Spinal cord (tissue), 10 donors: ENCODE measurements around the gene HHIPL1. TPM values are rescaled to one million over a fixed set of nuclear protein-coding genes. Genes with fewer than 3 reads are reported as not detected.

Experiments
- DNase-seq, 6 donors: peaks; one replicate each; pipeline versions ENCODE4 v3.0.0 to v3.0.0-alpha.2; 2013 to 2015; ENCODE audit warnings: low spot score in 6 of 6, low read depth in 4 of 6
- H3K27ac ChIP-seq: one replicate; pipeline ENCODE4 v1.5.1; 2013; ENCODE audit warnings: low read depth, low read length, control low read depth
- H3K27me3 ChIP-seq: one replicate; pipeline ENCODE4 v1.6.1; 2013; ENCODE audit warnings: low read length; ENCODE audit not compliant: control insufficient read depth, insufficient read depth
- H3K36me3 ChIP-seq: one replicate; pipeline ENCODE4 v1.6.1; 2013; ENCODE audit warnings: low read length; ENCODE audit not compliant: control insufficient read depth, insufficient read depth
- H3K4me1 ChIP-seq: one replicate; pipeline ENCODE4 v1.6.1; 2013; ENCODE audit warnings: low read length; ENCODE audit not compliant: control insufficient read depth, insufficient read depth
- H3K4me3 ChIP-seq: one replicate; pipeline ENCODE4 v1.5.1; 2013; ENCODE audit warnings: low read depth, low read length, control low read depth
- H3K9me3 ChIP-seq: one replicate; pipeline ENCODE4 v1.6.1; 2013; ENCODE audit warnings: low read length; ENCODE audit not compliant: control insufficient read depth, insufficient read depth
- WGBS: methylation state at CpG from one replicate; pipeline ENCODE4 v1.1.5; 2013; ENCODE audit warnings: missing lambda C conversion rate; ENCODE audit not compliant: insufficient coverage; 5-methylcytosine and 5-hydroxymethylcytosine counted together
- polyA plus RNA-seq, 2 donors: library from polyadenylated mRNA; unstranded; fragments of 120-200 nt; gene quantifications; one replicate each; pipeline ENCODE4 v1.2.1, GENCODE V29; 2013; ENCODE audit not compliant: insufficient read length in 2 of 2
- total RNA-seq, 2 donors: library from RNA; depleted of rRNA in 1 of 2; stranded (reverse); fragments of 120-200 nt in 1 of 2; fragments of >200 nt in 1 of 2; gene quantifications; one replicate each; pipeline versions ENCODE4 v1.2.3 to v1.2.4, GENCODE V29; 2013 to 2014
- donor health status: healthy.

Gene HHIPL1
- total and polyA plus RNA-seq, 4 donors, result 4.8 to 6.2 (median 5.4) TPM

GRCh38 chr14:99645545-99646505, 896 bp downstream of the HHIPL1 start:
- H3K27ac ChIP-seq, result no peak overlapping the region
- no peak for DNase-seq
- WGBS, result 49% methylated on average over 25 of the region's 32 CpGs
- H3K4me3 ChIP-seq, result peak overlapping the region; percentile 6
- H3K4me1 ChIP-seq, result peaks cover 19% of the 10 kb centered on the region
- H3K27me3 ChIP-seq, result peaks cover 13% of the 10 kb centered on the region
- no peaks in the 10 kb centered on the region for H3K9me3 ChIP-seq
- peaks cover 6% of the 10 kb centered on the region for H3K36me3 ChIP-seq

DNA sequence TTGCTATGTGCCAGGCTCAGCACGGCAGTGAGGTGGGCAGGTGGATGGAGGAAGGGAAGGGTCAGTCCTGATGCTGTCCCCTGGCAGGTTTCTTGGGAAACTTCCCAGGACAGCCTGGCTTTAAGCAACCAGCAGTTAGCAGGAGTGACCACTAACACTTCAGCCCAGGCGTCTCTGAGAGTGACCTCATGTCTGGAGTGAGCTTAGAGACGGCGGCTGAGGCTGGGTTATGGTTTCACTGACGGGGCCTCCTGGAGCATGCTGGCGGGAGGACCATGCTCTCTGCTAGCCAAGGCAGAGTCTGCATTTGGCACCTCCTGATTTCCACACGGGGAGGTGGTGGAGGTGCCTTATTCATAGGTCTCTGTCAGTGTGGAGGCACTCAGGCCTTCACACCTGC, 2.5 kb downstream of the HHIPL1 start:
- Histone ChIP-seq H3K27ac (no peak overlapping the region), H3K27me3 (peaks cover 13% of the 10 kb centered on the region), H3K36me3 (peaks cover 9% of the 10 kb centered on the region), H3K4me3 (no peak overlapping the region), H3K4me1 (peaks cover 19% of the 10 kb centered on the region), H3K9me3 (no peaks in the 10 kb centered on the region)
- WGBS, result 80% methylated on average over 7 of the region's 7 CpGs
- DNase-seq, result no peak

DNA sequence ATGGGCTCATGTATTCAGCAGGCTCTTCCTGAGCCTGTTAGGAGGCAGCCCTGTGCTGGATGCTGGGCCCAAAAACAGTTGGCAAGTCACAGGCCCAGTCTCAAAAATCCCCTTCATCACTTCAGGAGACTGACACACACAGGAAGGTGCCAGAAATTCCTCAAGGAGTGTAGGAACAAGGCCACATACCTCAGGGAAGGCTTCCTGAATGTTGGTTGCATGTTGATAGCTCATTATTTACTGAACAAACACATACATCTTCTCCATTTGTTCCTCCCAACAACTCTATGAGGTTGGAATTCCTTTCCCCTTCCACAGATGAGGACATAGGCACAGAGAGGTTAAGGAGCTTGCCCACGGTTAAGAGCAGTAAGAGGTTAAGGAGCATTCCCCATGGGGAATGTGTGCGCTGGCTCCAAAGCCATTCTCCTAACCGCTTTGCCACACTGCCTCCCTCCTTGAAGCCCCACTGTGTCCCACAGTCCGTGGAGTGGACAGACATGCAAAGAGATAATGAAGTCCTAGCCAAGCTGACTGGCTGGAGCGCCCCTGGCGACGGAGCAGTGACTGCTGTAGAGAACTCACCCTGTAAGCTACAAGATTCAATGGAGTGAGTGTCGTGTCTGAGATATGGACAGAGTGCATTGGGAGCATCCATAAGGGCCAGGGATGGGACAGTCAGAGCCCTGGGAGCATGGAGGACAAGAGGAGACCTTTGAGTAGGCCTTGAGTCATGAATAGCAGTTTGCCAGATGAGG, 3.3 kb downstream of the HHIPL1 start:
- H3K27me3 ChIP-seq, result peaks cover 13% of the 10 kb centered on the region
- H3K4me3 ChIP-seq, result no peak overlapping the region
- DNase-seq, result no peak
- H3K27ac ChIP-seq, result no peak overlapping the region
- peaks cover 19% of the 10 kb centered on the region for H3K4me1 ChIP-seq
- peaks cover 13% of the 10 kb centered on the region for H3K36me3 ChIP-seq
- no peaks in the 10 kb centered on the region for H3K9me3 ChIP-seq
- WGBS, result 90% methylated on average over 7 of the region's 8 CpGs

DNA sequence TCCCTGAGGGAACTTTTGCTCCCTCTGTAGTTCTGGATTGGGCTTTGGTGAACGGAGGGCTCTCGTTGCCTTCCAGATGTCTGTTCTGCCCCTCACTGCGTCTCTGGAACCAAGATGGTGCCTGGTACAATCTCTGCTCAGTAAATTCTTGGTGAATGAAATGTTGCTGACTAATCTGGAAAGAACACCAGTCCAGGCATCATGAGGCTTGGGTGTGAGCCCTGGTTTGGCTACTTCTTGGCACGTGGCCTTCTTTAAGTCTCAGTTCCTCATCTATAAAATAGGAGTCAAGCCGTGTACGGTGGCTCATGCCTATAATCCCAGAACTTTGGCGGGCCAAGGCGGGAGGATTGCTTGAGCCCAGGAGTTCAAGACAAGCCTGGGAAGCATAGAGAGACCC, 4.3 kb downstream of the HHIPL1 start:
- DNase-seq, result no peak
- Histone ChIP-seq H3K4me1 (peaks cover 23% of the 10 kb centered on the region), H3K9me3 (no peaks in the 10 kb centered on the region), H3K4me3 (no peak overlapping the region), H3K27me3 (peaks cover 13% of the 10 kb centered on the region), H3K27ac (no peak overlapping the region), H3K36me3 (peaks cover 13% of the 10 kb centered on the region)
- 77% methylated on average over 7 of the region's 8 CpGs for WGBS

- Histone ChIP-seq H3K4me3 (no peak overlapping the region), H3K36me3 (peaks cover 13% of the 10 kb centered on the region), H3K4me1 (peaks cover 23% of the 10 kb centered on the region), H3K9me3 (no peaks in the 10 kb centered on the region), H3K27me3 (peaks cover 10% of the 10 kb centered on the region), H3K27ac (no peak overlapping the region)
- 81% methylated on average over 7 of the region's 8 CpGs for WGBS
- DNase-seq, result no peak
Measured at GRCh38 chr14:99649643-99650042, 4.7 kb downstream of the HHIPL1 start.

- DNase-seq, result no peak
- no peak overlapping the region for H3K4me3 ChIP-seq
- H3K36me3 ChIP-seq, result peaks cover 13% of the 10 kb centered on the region
- H3K4me1 ChIP-seq, result peaks cover 19% of the 10 kb centered on the region
- no peaks in the 10 kb centered on the region for H3K9me3 ChIP-seq
- H3K27ac ChIP-seq, result no peak overlapping the region
- 87% methylated on average over 7 of the region's 9 CpGs for WGBS
- H3K27me3 ChIP-seq, result peaks cover 8% of the 10 kb centered on the region
Measured at GRCh38 chr14:99650189-99650588, 5.3 kb downstream of the HHIPL1 start.

DNA sequence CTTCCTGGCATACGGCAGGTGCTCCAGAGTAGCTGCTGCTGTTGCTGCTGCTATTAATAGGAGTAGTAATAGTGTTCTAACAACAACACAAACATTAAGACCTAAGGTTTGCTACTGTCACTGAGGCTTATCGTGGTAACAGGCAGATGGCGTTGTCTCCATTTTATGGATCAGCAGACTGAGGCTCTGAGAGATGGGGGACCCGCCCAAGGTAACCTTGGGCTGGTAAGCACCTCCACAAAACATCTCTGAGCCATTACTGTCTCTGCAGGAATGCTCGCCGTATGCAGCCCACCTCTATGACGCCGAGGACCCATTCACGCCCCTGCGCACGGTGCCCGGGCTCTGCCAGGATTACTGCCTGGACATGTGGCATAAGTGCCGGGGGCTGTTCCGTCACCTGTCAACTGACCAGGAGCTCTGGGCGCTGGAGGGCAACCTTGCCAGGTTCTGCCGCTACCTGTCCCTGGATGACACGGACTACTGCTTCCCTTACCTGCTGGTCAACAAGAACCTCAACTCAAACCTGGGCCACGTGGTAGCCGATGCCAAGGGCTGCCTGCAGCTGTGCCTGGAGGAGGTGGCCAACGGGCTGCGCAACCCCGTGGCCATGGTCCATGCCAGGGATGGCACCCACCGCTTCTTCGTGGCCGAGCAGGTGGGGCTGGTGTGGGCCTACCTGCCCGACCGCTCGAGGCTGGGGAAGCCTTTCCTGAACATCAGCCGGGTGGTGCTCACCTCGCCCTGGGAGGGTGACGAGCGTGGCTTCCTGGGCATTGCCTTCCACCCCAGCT, 7.2 kb downstream of the HHIPL1 start:
- H3K4me1 ChIP-seq, result peaks cover 8% of the 10 kb centered on the region
- 96% methylated on average over 31 of the region's 32 CpGs for WGBS
- no peak overlapping the region for H3K4me3 ChIP-seq
- peaks cover 11% of the 10 kb centered on the region for H3K36me3 ChIP-seq
- no peaks in the 10 kb centered on the region for H3K9me3 ChIP-seq
- no peaks in the 10 kb centered on the region for H3K27me3 ChIP-seq
- no peak for DNase-seq
- H3K27ac ChIP-seq, result no peak overlapping the region

- no peak overlapping the region for H3K4me3 ChIP-seq
- peaks cover 6% of the 10 kb centered on the region for H3K4me1 ChIP-seq
- H3K27ac ChIP-seq, result no peak overlapping the region
- no peaks in the 10 kb centered on the region for H3K9me3 ChIP-seq
- peak in 4 of 6 donors; percentile 17 to 78 (median 54) for DNase-seq
- H3K27me3 ChIP-seq, result peaks cover 3% of the 10 kb centered on the region
- WGBS, result 51% methylated on average over 5 of the region's 7 CpGs
- peaks cover 11% of the 10 kb centered on the region for H3K36me3 ChIP-seq
Measured at GRCh38 chr14:99654235-99654985, 9.5 kb downstream of the HHIPL1 start.

DNA sequence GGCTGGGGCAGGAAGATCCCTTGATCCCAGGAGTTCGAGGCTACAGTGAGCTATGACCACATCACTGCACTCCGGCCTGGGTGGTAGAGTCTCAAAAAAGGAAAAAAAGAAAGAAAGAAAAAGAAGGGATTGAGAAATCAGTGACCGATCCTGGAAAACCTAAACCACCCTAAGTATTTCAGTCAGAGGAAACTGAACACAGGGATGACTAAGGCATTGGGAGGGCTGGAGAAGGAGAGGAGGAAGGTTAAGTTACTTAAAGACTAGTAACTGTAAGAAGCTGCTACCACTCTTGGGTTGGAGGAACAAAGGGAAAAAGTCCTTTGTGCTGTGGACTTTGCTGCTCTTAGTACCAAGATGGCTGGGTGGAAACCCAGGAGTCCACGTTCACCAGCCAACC, 10.6 kb downstream of the HHIPL1 start:
- H3K36me3 ChIP-seq, result peaks cover 14% of the 10 kb centered on the region
- H3K27me3 ChIP-seq, result peaks cover 12% of the 10 kb centered on the region
- no peak overlapping the region for H3K27ac ChIP-seq
- WGBS, result 71% methylated on average over 1 of the region's 4 CpGs
- no peak for DNase-seq
- H3K4me1 ChIP-seq, result peaks cover 13% of the 10 kb centered on the region
- H3K4me3 ChIP-seq, result no peak overlapping the region
- H3K9me3 ChIP-seq, result no peaks in the 10 kb centered on the region
